ENCODE results near the gene TMEM178B. TPM values are rescaled to one million over a fixed set of nuclear protein-coding genes. Genes with fewer than 3 reads are reported as not detected.

Gene TMEM178B
- total and polyA plus RNA-seq, 7 donors, result 0.16 to 4.7 (median 1.4) TPM; not detected in 2

- no peaks in the 10 kb centered on the region for H3K4me1 ChIP-seq
- 53 to 67% methylated on average over 2 of the region's 2 CpGs for WGBS, 2 donors
- H3K4me3 ChIP-seq, result no peak overlapping the region
- H3K27ac ChIP-seq, result no peak overlapping the region
- intact Hi-C loops (cut with DNase I), result no loop called here
- no peaks in the 10 kb centered on the region for H3K9me3 ChIP-seq
- DNase-seq, result no peak
- H3K27me3 ChIP-seq, result no peaks in the 10 kb centered on the region
- TF ChIP-seq POLR2AphosphoS5 (IDR thresholded peaks at IDR 0.05) (no peak), EP300 (IDR thresholded peaks at IDR 0.05) (no peak), POLR2A (IDR thresholded peaks at IDR 0.05) (no peak), CTCF (IDR thresholded peaks at IDR 0.05) (no peak)
- no peaks in the 10 kb centered on the region for H3K36me3 ChIP-seq
Measured at GRCh38 chr7:141210862-141211261, 137.0 kb downstream of the TMEM178B start.

- Histone ChIP-seq H3K4me3 (no peak overlapping the region), H3K27me3 (no peaks in the 10 kb centered on the region), H3K4me1 (no peaks in the 10 kb centered on the region), H3K36me3 (no peaks in the 10 kb centered on the region), H3K9me3 (no peaks in the 10 kb centered on the region), H3K27ac (no peak overlapping the region)
- DNase-seq, result no peak
- 76 to 81% methylated on average over 2 of the region's 2 CpGs for WGBS, 2 donors
- intact Hi-C loops (cut with DNase I), result no loop called here
- TF ChIP-seq CTCF (IDR thresholded peaks at IDR 0.05) (no peak), EP300 (IDR thresholded peaks at IDR 0.05) (no peak), POLR2A (IDR thresholded peaks at IDR 0.05) (no peak), POLR2AphosphoS5 (IDR thresholded peaks at IDR 0.05) (no peak)
Measured at GRCh38 chr7:141213226-141213625, 139.4 kb downstream of the TMEM178B start.

GRCh38 chr7:141217938-141218337 is 144.1 kb downstream of the TMEM178B start:
- DNase-seq, result no peak
- H3K9me3 ChIP-seq, result no peaks in the 10 kb centered on the region
- 78% methylated on average over 7 of the region's 7 CpGs for WGBS, 2 donors
- intact Hi-C loops (cut with DNase I), result no loop called here
- TF ChIP-seq POLR2AphosphoS5 (IDR thresholded peaks at IDR 0.05) (no peak), POLR2A (IDR thresholded peaks at IDR 0.05) (no peak), EP300 (IDR thresholded peaks at IDR 0.05) (no peak), CTCF (IDR thresholded peaks at IDR 0.05) (no peak)
- H3K4me1 ChIP-seq, result no peaks in the 10 kb centered on the region
- no peaks in the 10 kb centered on the region for H3K27me3 ChIP-seq
- no peak overlapping the region for H3K4me3 ChIP-seq
- no peak overlapping the region for H3K27ac ChIP-seq
- H3K36me3 ChIP-seq, result no peaks in the 10 kb centered on the region

GRCh38 chr7:141218941-141219340 is 145.1 kb downstream of the TMEM178B start:
- no peak overlapping the region for H3K4me3 ChIP-seq
- no peak overlapping the region for H3K27ac ChIP-seq
- H3K4me1 ChIP-seq, result no peaks in the 10 kb centered on the region
- DNase-seq, result no peak
- TF ChIP-seq POLR2A (IDR thresholded peaks at IDR 0.05) (no peak), EP300 (IDR thresholded peaks at IDR 0.05) (no peak), POLR2AphosphoS5 (IDR thresholded peaks at IDR 0.05) (no peak), CTCF (IDR thresholded peaks at IDR 0.05) (no peak)
- no peaks in the 10 kb centered on the region for H3K27me3 ChIP-seq
- no peaks in the 10 kb centered on the region for H3K36me3 ChIP-seq
- intact Hi-C loops (cut with DNase I), result no loop called here
- WGBS, 2 donors, result 58 to 64% methylated on average over 6 of the region's 6 CpGs
- no peaks in the 10 kb centered on the region for H3K9me3 ChIP-seq

GRCh38 chr7:141220263-141220880 is 146.5 kb downstream of the TMEM178B start:
- H3K27ac ChIP-seq, result no peak overlapping the region
- no peak for DNase-seq
- no peaks in the 10 kb centered on the region for H3K4me1 ChIP-seq
- TF ChIP-seq CTCF (IDR thresholded peaks at IDR 0.05) (no peak), POLR2A (IDR thresholded peaks at IDR 0.05) (no peak), EP300 (IDR thresholded peaks at IDR 0.05) (no peak), POLR2AphosphoS5 (IDR thresholded peaks at IDR 0.05) (no peak)
- H3K27me3 ChIP-seq, result no peaks in the 10 kb centered on the region
- intact Hi-C loops (cut with DNase I), result no loop called here
- no peaks in the 10 kb centered on the region for H3K9me3 ChIP-seq
- H3K36me3 ChIP-seq, result no peaks in the 10 kb centered on the region
- no peak overlapping the region for H3K4me3 ChIP-seq
- WGBS, 2 donors, result 77 to 78% methylated on average over 8 of the region's 8 CpGs

Measured in sigmoid colon (tissue), 7 donors.